Dermis blood vessel endothelial cell (primary cell): ENCODE measurements around the gene MYH15. TPM values are rescaled to one million over a fixed set of nuclear protein-coding genes. Genes with fewer than 3 reads are reported as not detected.

Source experiments
- total RNA-seq: library from RNA; depleted of rRNA; stranded (reverse); fragments of >200 nt; gene quantifications from 2 replicates; pipeline ENCODE4 v1.2.3, GENCODE V29; 2014

The MYH15 gene
- total RNA-seq, 1 donor from 2014 or later = under 0.01 TPM

Other genes starting within 250 kb of the MYH15 start
- gene HHLA2, start 214.0 kb downstream of the MYH15 start, total RNA-seq = under 0.01 TPM in 1 of 2 replicates, not detected in the other
- gene CIP2A, start 78.8 kb upstream of the MYH15 start, total RNA-seq = 11.7 and 35.1 TPM in 2 replicates
- 3.1 and 6.8 TPM in 2 replicates for gene DZIP3, start 79.1 kb upstream of the MYH15 start, total RNA-seq
- not detected in 2 replicates for gene RETNLB, start 246.8 kb upstream of the MYH15 start, total RNA-seq